PFSK-1 (cell line): ENCODE results near the gene THG1L.

Experiments
- REST ChIP-seq, 2 experiments: IDR thresholded peaks; 2 replicates each; pipeline versions ENCODE4 v1.6.1 to v1.8.0; 2011 to 2012; ENCODE audit warnings: low read depth in 2 of 2, low read length in 2 of 2, control low read depth in 1 of 2, inconsistent platforms in 1 of 2, mild to moderate bottlenecking in 1 of 2, moderate library complexity in 1 of 2; ENCODE audit not compliant: insufficient read depth in 1 of 2
- TAF1 ChIP-seq: IDR thresholded peaks from 2 replicates; pipeline ENCODE4 v1.6.1; 2012; ENCODE audit warnings: low read length, control low read depth, borderline replicate concordance; ENCODE audit not compliant: insufficient read depth

GRCh38 chr5:157747173-157747740 is 16.0 kb downstream of the THG1L start:
- no peak for TF ChIP-seq TAF1
- no peak for TF ChIP-seq REST (IDR thresholded peaks at IDR 0.05; ENCODE audit: insufficient read depth in 1 of 2, low read depth in 2 of 2, low read length in 2 of 2)
